Measurements from ENCODE around the gene ZMYND11.
"Not testable (repeated sequence)": the region's sequence is repeated elsewhere in the genome, so short reads cannot be mapped to it uniquely, and the experiment has no call there.

Gene ZMYND11

DNA sequence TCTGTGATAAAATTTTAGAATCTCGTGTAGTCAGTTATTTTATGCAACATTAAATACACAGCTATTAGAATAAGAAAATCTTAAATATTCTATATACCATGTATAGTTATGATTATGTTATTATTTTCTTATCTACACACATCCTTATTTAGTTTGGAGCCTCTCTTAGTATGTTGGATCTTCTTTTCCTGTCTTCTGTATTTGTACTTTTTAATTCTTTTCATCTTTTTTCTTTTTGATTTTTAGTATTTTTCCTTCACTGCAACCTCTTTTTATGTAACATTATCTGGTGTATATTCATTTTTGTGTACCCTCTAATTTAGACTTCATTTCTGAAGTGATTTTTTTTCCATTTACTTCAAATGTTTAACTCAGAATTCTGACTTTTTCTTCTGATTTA, 48.9 kb downstream of the ZMYND11 start:
- H3K27me3 ChIP-seq (ENCODE audit: insufficient read depth, poor library complexity, severe bottlenecking) = no peaks in the 10 kb centered on the region
- TF ChIP-seq, protein P1, sequence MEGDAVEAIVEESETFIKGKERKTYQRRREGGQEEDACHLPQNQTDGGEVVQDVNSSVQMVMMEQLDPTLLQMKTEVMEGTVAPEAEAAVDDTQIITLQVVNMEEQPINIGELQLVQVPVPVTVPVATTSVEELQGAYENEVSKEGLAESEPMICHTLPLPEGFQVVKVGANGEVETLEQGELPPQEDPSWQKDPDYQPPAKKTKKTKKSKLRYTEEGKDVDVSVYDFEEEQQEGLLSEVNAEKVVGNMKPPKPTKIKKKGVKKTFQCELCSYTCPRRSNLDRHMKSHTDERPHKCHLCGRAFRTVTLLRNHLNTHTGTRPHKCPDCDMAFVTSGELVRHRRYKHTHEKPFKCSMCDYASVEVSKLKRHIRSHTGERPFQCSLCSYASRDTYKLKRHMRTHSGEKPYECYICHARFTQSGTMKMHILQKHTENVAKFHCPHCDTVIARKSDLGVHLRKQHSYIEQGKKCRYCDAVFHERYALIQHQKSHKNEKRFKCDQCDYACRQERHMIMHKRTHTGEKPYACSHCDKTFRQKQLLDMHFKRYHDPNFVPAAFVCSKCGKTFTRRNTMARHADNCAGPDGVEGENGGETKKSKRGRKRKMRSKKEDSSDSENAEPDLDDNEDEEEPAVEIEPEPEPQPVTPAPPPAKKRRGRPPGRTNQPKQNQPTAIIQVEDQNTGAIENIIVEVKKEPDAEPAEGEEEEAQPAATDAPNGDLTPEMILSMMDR (IDR thresholded peaks at IDR 0.05; ENCODE audit: insufficient read depth, low read length) = no peak
- TF ChIP-seq GABPA (IDR thresholded peaks at IDR 0.05; ENCODE audit: low read depth) = no peak
- TF ChIP-seq POLR2AphosphoS5 (IDR thresholded peaks at IDR 0.05; ENCODE audit: low read depth) = no peak
- H3K4me3 ChIP-seq (replicated peaks; ENCODE audit: insufficient read depth, low read length) = no peak overlapping the region
- no peak for DNase-seq (ENCODE audit: low read depth in 1 of 2, low spot score in 1 of 2)
- H3K27ac ChIP-seq (replicated peaks) = no peak overlapping the region

DNA sequence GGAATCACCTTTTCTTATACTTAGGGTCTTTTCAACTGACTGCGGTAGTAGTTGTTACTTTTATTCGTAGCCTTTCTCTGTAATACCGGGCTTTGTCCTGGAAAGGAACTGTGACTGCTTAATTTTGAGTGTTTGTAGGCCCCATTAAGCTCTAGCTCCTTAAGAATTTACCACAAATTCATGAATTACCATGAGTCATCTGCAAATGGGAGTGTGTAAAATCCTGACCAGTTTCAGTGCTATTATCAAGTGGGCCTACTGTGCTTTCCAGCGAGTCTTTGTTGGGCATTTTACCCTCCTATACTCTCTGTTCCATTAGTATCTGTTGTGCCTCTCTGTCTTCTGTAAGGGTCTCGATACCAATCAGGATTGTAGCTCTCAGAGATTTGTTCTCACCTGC, 49.7 kb downstream of the ZMYND11 start:
- TF ChIP-seq, protein P2, sequence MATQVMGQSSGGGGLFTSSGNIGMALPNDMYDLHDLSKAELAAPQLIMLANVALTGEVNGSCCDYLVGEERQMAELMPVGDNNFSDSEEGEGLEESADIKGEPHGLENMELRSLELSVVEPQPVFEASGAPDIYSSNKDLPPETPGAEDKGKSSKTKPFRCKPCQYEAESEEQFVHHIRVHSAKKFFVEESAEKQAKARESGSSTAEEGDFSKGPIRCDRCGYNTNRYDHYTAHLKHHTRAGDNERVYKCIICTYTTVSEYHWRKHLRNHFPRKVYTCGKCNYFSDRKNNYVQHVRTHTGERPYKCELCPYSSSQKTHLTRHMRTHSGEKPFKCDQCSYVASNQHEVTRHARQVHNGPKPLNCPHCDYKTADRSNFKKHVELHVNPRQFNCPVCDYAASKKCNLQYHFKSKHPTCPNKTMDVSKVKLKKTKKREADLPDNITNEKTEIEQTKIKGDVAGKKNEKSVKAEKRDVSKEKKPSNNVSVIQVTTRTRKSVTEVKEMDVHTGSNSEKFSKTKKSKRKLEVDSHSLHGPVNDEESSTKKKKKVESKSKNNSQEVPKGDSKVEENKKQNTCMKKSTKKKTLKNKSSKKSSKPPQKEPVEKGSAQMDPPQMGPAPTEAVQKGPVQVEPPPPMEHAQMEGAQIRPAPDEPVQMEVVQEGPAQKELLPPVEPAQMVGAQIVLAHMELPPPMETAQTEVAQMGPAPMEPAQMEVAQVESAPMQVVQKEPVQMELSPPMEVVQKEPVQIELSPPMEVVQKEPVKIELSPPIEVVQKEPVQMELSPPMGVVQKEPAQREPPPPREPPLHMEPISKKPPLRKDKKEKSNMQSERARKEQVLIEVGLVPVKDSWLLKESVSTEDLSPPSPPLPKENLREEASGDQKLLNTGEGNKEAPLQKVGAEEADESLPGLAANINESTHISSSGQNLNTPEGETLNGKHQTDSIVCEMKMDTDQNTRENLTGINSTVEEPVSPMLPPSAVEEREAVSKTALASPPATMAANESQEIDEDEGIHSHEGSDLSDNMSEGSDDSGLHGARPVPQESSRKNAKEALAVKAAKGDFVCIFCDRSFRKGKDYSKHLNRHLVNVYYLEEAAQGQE (IDR thresholded peaks at IDR 0.05; ENCODE audit: insufficient replicate concordance, low read depth) = no peak
- TF ChIP-seq SPI1 (IDR thresholded peaks at IDR 0.05; ENCODE audit: borderline replicate concordance, low read depth) (no peak), POLR2AphosphoS5 (IDR thresholded peaks at IDR 0.05; ENCODE audit: low read depth) (no peak)
- no peak for DNase-seq (ENCODE audit: low read depth in 1 of 2, low spot score in 1 of 2)
- H3K27ac ChIP-seq (replicated peaks) = no peak overlapping the region

DNA sequence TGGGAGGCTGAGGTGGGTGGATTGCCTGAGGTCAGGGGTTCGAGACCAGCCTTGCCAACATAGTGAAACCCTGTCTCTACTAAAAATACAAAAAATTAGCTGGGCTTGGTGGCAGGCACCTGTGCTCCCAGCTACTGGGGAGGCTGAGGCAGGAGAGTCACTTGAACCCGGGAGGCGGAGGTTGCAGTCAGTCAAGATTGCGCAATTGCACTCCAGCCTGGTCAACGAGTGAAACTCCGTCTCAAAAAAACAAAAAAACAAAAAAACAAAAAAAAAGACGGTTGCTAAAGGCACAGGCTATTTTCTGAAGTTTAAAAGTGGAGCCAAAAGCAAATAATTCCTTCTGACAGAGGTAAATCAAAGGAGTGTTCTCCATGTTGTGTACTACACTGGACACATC, 50.3 kb downstream of the ZMYND11 start:
- H3K27me3 ChIP-seq (ENCODE audit: insufficient read depth, poor library complexity, severe bottlenecking); DNase-seq (ENCODE audit: low read depth in 1 of 2, low spot score in 1 of 2): not testable (repeated sequence)

More for the DNA sequence above, 49.7 kb downstream of the ZMYND11 start:
- H3K4me3 ChIP-seq (replicated peaks; ENCODE audit: insufficient read depth, low read length) = no peak overlapping the region
- H3K27me3 ChIP-seq (ENCODE audit: insufficient read depth, poor library complexity, severe bottlenecking) = no peaks in the 10 kb centered on the region

DNA sequence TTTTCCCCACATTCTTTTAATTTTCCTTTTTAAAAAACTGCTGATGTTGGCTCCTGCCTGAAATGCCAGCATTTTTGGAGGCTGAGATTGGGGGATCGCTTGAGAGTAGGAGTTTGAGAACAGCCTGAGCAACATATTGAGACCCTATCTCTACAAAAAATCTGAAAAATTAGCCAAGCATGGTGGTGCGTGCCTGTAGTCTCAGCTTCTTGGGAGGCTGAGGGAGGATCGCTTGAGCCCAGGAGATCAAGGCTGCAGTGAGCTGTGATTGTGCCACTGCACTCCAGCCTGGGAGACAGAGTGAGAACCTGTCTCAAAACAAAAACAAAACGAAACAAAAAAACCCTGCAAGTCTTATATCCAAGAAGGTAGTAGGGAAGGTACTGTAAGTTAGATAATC, 51.7 kb downstream of the ZMYND11 start:
- no peak for DNase-seq (ENCODE audit: low read depth in 1 of 2, low spot score in 1 of 2)
- H3K27me3 ChIP-seq (ENCODE audit: insufficient read depth, poor library complexity, severe bottlenecking) = no peaks in the 10 kb centered on the region
- TF ChIP-seq POLR2AphosphoS5 (IDR thresholded peaks at IDR 0.05; ENCODE audit: low read depth) (no peak), GABPA (IDR thresholded peaks at IDR 0.05; ENCODE audit: low read depth) (no peak), SPI1 (IDR thresholded peaks at IDR 0.05; ENCODE audit: borderline replicate concordance, low read depth) (no peak)
- TF ChIP-seq, protein P2 (IDR thresholded peaks at IDR 0.05; ENCODE audit: insufficient replicate concordance, low read depth) = no peak
- TF ChIP-seq, protein P1 (IDR thresholded peaks at IDR 0.05; ENCODE audit: insufficient read depth, low read length) = no peak
- H3K27ac ChIP-seq (replicated peaks) = no peak overlapping the region
- H3K4me3 ChIP-seq (replicated peaks; ENCODE audit: insufficient read depth, low read length) = no peak overlapping the region

More for the DNA sequence above, 50.3 kb downstream of the ZMYND11 start:
- H3K27ac ChIP-seq (replicated peaks); H3K4me3 ChIP-seq (replicated peaks; ENCODE audit: insufficient read depth, low read length): not testable (repeated sequence)

DNA sequence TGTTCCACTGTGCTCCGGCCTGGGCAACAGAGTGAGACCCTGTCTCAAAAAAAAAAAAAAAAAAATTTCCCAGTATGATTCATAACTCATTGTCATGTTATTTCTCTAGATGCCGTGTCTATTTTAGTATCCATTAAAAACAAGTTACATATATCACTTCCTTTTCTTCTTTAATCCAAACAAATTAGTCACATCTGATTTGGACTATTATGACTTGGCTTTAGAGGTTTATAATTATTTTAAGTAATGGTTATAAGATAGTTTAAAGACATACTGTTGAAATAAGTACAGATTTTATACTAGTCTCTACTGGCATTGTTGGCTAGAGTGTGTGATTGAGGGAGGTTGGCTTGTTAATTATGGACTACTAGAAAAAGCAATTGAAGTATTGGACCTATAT, 53.3 kb downstream of the ZMYND11 start:
- no peak for DNase-seq (ENCODE audit: low read depth in 1 of 2, low spot score in 1 of 2)
- no peak overlapping the region for H3K27ac ChIP-seq (replicated peaks)
- TF ChIP-seq GABPA (IDR thresholded peaks at IDR 0.05; ENCODE audit: low read depth) = no peak
- TF ChIP-seq, protein P2 (IDR thresholded peaks at IDR 0.05; ENCODE audit: insufficient replicate concordance, low read depth) = no peak
- TF ChIP-seq POLR2AphosphoS5 (IDR thresholded peaks at IDR 0.05; ENCODE audit: low read depth) = no peak
- no peak for TF ChIP-seq SPI1 (IDR thresholded peaks at IDR 0.05; ENCODE audit: borderline replicate concordance, low read depth)
- TF ChIP-seq, protein P1 (IDR thresholded peaks at IDR 0.05; ENCODE audit: insufficient read depth, low read length) = no peak
- H3K27me3 ChIP-seq (ENCODE audit: insufficient read depth, poor library complexity, severe bottlenecking) = no peaks in the 10 kb centered on the region
- H3K4me3 ChIP-seq (replicated peaks; ENCODE audit: insufficient read depth, low read length) = no peak overlapping the region

All from HL-60 (cell line).